GM20000 (cell line): ENCODE data around the gene MLXIPL.
A peak's percentile ranks its signal among the peaks of the same experiment; 100 is the strongest.

Experiments
- DNase-seq: peaks from one replicate; pipeline ENCODE4 v3.0.0; 2012; ENCODE audit warnings: low spot score
- TF ChIP-seq, protein P1 (sequence below): IDR thresholded peaks from 2 replicates; pipeline ENCODE4 v1.5.1; 2012; ENCODE audit warnings: mild to moderate bottlenecking, control low read depth; ENCODE audit errors: extremely low read depth, missing control alignments

The MLXIPL gene

DNA sequence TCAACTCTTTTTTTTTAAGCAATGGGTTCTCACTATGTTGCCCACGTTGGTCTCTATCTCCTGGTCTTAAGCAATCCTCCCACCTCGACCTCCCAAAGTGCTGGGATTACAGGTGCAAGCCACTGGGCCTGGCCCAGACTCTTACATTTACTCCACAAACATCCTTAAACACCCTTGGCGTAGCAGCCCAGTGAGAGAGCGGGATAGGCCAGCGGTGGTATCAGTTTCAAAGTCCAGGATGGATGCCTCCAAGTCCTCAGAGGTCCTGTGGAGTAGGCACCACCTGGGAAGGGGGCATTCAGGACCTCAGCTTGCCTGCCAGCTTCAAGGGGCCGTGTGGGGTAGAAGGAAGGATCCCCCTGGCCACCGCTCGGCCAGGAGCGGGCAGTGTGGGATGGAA is 25.3 kb upstream of the MLXIPL start:
- TF ChIP-seq, protein P1, sequence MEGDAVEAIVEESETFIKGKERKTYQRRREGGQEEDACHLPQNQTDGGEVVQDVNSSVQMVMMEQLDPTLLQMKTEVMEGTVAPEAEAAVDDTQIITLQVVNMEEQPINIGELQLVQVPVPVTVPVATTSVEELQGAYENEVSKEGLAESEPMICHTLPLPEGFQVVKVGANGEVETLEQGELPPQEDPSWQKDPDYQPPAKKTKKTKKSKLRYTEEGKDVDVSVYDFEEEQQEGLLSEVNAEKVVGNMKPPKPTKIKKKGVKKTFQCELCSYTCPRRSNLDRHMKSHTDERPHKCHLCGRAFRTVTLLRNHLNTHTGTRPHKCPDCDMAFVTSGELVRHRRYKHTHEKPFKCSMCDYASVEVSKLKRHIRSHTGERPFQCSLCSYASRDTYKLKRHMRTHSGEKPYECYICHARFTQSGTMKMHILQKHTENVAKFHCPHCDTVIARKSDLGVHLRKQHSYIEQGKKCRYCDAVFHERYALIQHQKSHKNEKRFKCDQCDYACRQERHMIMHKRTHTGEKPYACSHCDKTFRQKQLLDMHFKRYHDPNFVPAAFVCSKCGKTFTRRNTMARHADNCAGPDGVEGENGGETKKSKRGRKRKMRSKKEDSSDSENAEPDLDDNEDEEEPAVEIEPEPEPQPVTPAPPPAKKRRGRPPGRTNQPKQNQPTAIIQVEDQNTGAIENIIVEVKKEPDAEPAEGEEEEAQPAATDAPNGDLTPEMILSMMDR: no peak
- no peak for DNase-seq

DNA sequence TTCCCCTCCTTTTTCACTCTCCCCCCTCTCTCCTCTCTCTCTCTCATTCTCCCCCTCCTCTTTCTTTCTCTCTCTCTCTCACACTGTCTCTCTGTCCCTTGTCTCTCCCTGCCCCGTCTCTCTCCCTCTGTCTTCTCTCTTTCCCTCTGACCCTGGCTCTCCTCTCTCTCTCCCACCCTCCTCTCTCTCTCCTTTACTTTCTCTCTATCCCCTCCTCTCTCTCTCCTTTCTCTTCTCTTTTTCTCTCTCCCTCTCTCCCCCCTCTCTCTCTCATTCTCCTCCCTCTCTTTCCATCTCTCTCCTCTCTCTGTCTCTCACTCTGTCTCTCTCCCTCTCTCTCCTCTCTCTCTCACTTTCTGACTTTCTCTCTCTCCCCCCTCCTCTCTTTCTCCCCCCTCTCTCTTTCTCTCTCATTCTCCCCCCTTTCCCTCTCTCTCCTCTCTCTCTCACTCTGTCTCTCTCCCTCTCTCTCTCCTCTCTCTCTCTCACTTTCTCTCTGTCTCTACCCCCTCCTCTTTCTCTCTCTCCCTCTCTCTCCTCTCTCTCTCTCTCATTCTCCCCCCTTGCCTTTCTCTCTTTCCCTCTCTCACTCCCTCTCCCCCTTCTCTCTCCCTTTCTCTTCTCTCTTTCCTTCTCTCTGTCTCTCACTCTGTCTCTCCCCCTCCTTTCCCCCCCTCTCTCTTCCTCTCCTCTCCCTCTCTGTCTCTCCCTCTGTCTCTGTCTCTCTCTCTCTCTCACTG is 24.4 kb upstream of the MLXIPL start:
- TF ChIP-seq, protein P1: no peak
- DNase-seq: no peak

DNA sequence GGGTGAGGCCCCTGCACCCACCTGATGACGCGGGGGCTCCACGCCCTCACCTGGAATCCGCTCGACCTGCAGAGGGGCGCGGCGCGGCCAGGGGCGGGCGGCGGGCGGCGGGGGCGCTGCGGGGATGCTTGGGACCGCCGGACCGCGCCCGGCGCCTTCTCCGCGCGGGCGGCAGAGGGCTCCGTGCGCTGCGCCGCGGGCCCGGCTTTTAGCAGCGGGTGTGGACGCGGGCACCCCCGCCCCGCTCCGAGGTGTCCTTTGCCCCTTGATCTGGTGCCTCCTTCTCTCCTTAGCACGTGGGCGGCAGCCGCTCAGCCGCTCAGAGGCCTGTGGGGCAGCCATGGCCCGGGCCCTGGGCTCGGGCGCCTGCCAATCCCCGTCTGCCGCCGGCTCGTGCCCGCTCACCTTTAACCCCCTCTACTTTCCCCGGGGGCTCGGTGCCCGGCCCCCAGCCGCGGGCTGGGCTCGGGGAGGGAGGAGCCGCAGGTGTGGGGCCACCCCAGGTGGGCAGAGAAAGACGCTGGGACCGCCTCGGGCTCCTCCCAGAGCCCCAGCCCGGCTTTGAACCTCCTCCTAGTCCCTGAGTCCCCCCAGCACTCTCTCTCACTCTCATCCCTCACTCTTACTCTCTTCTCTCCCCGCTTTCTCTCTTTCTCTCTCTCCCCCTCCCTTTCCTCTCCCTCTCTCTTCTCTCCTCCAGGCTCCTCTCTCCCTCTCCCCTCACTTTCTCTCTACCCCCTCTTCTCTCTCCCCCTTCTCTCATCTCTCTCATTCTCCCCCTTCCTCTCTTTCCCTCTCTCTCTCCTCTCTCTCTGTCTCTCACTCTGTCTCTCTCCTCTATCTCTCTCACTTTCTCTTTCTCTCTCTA is 23.6 kb upstream of the MLXIPL start:
- TF ChIP-seq, protein P1: no peak
- DNase-seq: peak; percentile 63

DNA sequence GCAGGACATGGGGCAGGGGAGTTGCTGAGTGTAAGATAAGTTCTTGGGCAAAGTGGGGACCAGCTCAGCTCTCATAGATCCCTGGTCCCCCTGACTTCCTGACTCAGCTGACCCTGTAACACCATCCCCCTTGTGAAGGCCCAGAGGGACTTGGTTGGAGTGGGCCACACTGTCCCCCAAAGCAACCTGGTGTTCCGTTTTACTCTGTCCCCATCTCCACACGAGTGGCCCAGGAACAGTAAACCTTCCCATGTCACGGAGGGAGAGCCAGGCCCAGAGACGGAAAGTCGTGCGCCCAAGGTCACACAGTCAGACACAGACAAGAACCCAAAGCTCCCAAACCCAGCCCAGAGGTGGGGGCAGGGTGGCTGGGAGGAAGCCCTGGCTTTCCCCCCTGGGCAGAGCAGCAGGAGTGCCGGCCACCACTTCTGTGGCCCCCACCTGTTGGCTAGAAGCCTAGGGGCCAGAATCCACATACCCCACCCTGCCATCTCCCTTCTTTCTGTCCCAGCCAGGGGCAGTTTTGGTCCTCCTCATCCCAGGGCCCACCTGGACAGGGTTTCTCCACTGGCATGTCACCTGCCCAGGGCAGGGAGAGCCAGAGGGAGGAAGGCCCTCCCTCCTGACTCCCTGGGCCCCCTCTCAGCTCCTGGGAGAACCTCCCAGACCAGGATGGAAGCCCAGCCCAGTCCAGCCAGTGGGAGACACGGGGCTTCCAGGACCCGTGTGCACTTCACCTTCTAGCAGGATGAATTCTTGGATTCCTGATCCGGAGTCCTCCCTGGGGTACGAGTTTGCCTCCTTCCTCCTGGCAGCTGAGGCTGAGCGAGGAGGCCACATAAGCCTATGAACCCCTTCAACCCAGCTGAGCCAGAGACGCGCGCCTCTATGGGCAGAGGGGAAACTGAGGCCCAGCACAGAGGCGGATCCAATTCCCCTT is 22.7 kb upstream of the MLXIPL start:
- TF ChIP-seq, protein P1: no peak
- no peak for DNase-seq

DNA sequence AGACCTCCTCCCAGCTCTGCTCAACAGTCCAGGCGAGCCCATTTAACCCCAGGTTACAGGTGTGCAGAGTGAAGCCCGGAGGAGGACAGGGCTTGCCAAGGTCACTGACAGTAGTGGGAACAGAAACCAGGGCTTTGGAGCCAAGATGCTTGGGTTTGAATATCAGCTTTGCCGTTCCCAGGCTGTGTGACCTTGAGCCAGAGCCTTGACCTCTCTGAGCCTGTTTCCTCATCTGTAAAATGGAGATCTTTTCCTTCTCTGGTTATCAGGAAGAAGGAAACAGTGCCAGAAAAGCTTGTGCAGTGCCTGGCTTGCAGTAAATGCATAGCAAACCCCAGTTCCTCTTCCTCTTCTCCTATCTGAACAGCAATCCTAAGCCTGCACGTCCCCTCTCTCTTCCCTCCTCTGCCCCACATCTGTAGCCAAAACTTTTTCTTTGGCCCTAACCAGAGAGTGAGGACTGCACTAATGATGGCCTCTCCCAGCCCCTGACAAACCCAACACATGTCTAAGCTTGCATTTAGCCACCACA is 21.4 kb upstream of the MLXIPL start:
- TF ChIP-seq, protein P1: no peak
- no peak for DNase-seq

DNA sequence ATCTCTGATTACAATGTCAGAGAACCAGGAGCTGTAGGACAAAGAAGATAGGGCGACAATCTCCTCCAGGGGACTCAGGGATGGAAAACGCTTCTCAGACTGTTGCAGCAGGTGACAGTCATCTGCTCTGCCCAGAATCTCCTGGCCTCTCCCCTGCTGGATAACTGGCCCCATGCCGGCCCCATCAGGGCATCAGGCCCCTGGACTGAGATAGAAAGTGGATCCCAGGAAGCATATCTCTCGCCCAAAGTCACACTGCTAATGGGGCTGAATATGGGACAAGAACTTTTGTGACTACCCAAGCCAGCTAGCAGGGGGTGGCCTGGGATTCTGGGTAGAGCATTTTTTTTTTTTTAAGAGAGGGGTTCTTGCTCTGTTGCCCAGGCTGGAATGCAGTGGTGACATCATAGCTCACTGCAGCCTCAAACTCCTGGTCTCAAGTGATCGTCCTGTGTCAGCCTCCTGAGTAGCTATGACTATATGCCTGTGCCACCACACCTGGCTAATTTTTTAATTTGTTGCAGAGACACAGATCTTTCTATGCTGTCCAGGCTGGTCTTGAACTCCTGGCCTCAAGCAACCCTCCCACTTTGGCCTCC is 20.5 kb upstream of the MLXIPL start:
- TF ChIP-seq, protein P1: no peak
- DNase-seq: no peak
